ENCODE data around the gene TRIP13.

The TRIP13 gene

GRCh38 chr5:921456-922435 lies 29.1 kb downstream of the TRIP13 start:
- Histone ChIP-seq H3K9ac (no peak overlapping the region), H3K9me3 (ENCODE audit: control insufficient read depth, low read length) (no peaks in the 10 kb centered on the region), H3K36me3 (ENCODE audit: control insufficient read depth, insufficient read depth, low read length) (no peaks in the 10 kb centered on the region), H3K27me3 (ENCODE audit: control insufficient read depth, insufficient read depth, low read length) (peaks cover 3% of the 10 kb centered on the region), H3K4me1 (no peaks in the 10 kb centered on the region), H3K4me2 (ENCODE audit: low read length) (no peak overlapping the region), H3K27ac (no peak overlapping the region), H3K4me3 (ENCODE audit: low read depth, low read length) (no peak overlapping the region), H3K79me2 (no peaks in the 10 kb centered on the region), H2AFZ (no peak overlapping the region)
- no peak for TF ChIP-seq CTCF (IDR thresholded peaks at IDR 0.05)

DNA sequence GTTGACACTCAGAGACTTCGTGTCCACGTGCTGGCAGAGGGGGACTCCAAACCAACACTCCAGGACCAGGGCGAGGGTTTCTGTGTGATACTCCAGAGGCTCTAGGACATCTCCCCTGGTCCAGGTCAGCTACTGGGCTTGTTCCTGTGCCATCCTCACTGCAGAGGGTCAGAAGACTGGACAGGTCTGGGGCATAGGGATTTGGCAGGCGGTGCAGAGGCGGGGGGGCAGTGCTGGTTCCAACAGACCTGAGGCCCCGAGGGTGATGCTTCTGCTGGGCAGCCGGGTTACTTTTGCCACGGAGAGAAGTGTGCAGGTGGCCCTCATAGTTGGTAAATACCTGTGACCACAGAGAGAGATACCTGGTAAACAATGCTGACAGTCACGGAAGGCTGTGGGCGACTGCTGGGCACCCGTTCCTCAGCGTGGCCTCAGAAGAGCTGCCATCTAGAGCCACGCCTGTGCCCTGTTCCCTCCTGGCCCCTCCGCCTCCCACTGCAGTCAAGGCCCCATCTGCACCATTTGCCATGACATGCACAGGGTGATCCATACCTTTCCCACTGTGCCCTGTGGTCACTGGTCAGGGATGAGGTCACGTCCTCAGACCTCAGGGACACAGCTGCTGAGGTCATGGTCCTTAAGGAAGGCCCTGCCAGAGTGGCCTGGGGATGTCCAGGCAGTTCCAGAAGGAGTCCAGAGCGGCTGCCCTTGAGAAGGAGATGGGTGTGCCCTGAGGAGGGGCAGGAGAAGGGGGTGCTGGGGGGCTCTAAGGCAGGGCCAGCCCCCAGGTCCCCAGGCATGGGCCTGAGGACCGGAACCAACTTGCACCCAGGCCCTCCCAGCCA lies 30.0 kb downstream of the TRIP13 start:
- H3K9me3 ChIP-seq (ENCODE audit: control insufficient read depth, low read length): no peaks in the 10 kb centered on the region
- TF ChIP-seq CTCF (IDR thresholded peaks at IDR 0.05): no peak
- no peak overlapping the region for H2AFZ ChIP-seq
- no peaks in the 10 kb centered on the region for H3K36me3 ChIP-seq (ENCODE audit: control insufficient read depth, insufficient read depth, low read length)
- no peak overlapping the region for H3K4me2 ChIP-seq (ENCODE audit: low read length)
- no peak overlapping the region for H3K9ac ChIP-seq
- no peaks in the 10 kb centered on the region for H3K4me1 ChIP-seq
- H3K79me2 ChIP-seq: no peaks in the 10 kb centered on the region
- H3K27me3 ChIP-seq (ENCODE audit: control insufficient read depth, insufficient read depth, low read length): peaks cover 3% of the 10 kb centered on the region
- H3K4me3 ChIP-seq (ENCODE audit: low read depth, low read length): no peak overlapping the region
- no peak overlapping the region for H3K27ac ChIP-seq

DNA sequence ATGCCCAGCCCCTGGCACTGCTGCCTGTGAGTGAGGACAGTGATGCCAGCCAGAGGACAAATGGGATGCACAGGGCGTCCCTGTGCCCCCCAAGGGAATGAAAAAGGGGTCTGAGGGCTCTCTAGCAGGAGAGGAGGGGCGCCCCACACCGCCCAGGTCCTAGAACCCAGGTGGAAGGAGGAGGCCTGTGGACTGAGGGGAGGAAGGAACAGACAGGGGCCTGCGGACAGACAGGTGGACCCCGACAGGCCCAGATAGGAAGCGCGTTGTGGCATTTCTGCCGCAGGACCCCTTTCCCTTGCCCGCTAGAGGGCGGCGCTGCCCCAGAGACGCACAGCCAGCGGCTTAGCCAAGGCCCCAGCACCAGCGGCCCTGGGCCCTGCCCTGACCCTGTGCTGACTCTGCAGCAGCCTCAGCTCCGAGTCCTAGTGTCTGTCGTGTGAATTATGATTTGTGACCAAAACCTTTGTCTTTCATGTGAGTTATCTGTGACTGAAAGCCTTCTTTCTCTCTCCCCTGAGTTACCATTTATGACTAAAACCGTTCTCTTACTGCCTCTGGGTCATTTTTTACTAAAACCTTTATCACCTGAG lies 30.7 kb downstream of the TRIP13 start:
- TF ChIP-seq CTCF (IDR thresholded peaks at IDR 0.05): peak; percentile 82
- Histone ChIP-seq H3K79me2 (no peaks in the 10 kb centered on the region), H3K36me3 (ENCODE audit: control insufficient read depth, insufficient read depth, low read length) (no peaks in the 10 kb centered on the region), H3K27ac (no peak overlapping the region), H3K9ac (no peak overlapping the region), H2AFZ (no peak overlapping the region), H3K27me3 (ENCODE audit: control insufficient read depth, insufficient read depth, low read length) (peaks cover 3% of the 10 kb centered on the region), H3K9me3 (ENCODE audit: control insufficient read depth, low read length) (no peaks in the 10 kb centered on the region), H3K4me2 (ENCODE audit: low read length) (no peak overlapping the region), H3K4me3 (ENCODE audit: low read depth, low read length) (no peak overlapping the region), H3K4me1 (no peaks in the 10 kb centered on the region)

DNA sequence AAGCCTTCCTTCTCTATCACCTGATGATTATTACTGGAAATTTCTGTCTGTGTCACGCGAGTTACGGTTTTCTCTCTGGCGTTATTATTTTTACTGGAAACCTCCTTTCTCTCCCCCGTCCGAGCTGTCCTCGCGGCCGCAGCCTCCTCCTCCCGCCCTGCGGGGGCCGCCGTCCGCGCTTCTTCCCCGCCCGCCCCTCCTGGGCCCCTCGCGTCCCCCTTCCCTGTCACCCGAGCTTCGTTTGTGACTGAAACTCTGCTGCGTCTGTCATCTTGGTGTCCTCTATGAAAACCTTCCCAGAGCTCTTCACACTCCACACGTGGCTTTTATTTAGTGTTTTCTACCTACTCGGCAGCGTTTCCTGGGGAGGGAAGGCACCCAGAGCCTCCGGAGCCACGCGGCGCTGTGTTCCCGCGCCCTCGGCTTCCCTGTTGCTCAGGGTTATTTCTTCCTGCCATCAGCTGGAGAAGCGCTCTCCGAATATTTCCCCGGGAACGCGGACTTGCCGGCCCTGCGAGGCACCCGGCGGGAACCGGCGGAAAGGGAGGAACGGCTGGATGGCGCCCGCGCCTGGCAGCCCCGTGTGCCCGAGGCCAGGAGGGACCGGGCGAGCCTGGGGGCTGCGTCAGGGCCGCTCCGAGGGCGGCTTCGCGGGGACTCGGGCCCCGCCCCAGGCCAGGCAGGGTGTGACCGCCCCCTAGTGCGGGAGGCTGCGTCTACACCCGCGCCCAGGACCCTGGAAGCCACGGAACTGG lies 33.9 kb downstream of the TRIP13 start:
- Histone ChIP-seq H3K4me2 (ENCODE audit: low read length) (peak overlapping the region; percentile 83), H3K36me3 (ENCODE audit: control insufficient read depth, insufficient read depth, low read length) (no peaks in the 10 kb centered on the region), H3K9me3 (ENCODE audit: control insufficient read depth, low read length) (no peaks in the 10 kb centered on the region), H2AFZ (peak overlapping the region; percentile 89), H3K27ac (no peak overlapping the region), H3K27me3 (ENCODE audit: control insufficient read depth, insufficient read depth, low read length) (peaks cover 3% of the 10 kb centered on the region), H3K4me1 (no peaks in the 10 kb centered on the region), H3K4me3 (ENCODE audit: low read depth, low read length) (peak overlapping the region; percentile 3), H3K9ac (no peak overlapping the region), H3K79me2 (no peaks in the 10 kb centered on the region)
- TF ChIP-seq CTCF (IDR thresholded peaks at IDR 0.05): peak; percentile 36

Data from parathyroid adenoma (tissue), 2 donors.